ENCODE measurements around the gene RIC8B. TPM values are rescaled to one million over a fixed set of nuclear protein-coding genes. Genes with fewer than 3 reads are reported as not detected.

Gene RIC8B
- total RNA-seq, 6 experiments from 2014 or later, result 5.9 to 10.6 (median 6.5) TPM

GRCh38 chr12:106745181-106745745 lies 29.2 kb upstream of the RIC8B start:
- Histone ChIP-seq H3K27me3 (no peaks in the 10 kb centered on the region), H3K36me3 (no peaks in the 10 kb centered on the region), H3K9me3 (no peaks in the 10 kb centered on the region), H3K27ac (no peak overlapping the region), H3K4me1 (no peaks in the 10 kb centered on the region), H3K4me3 (no peak overlapping the region)
- 70% methylated on average over 4 of the region's 4 CpGs for WGBS (ENCODE audit: insufficient coverage, low coverage, low lambda C conversion rate, missing lambda C conversion rate)
- intact Hi-C loops (cut with DNase I), result no loop called here
- TF ChIP-seq POLR2A (IDR thresholded peaks at IDR 0.05), result no peak
- no peak for TF ChIP-seq CTCF (IDR thresholded peaks at IDR 0.05)
- DNase-seq, result no peak
- no peak for ATAC-seq

- Histone ChIP-seq H3K4me3 (no peak overlapping the region), H3K27me3 (no peaks in the 10 kb centered on the region), H3K27ac (no peak overlapping the region), H3K36me3 (no peaks in the 10 kb centered on the region), H3K4me1 (no peaks in the 10 kb centered on the region), H3K9me3 (no peaks in the 10 kb centered on the region)
- intact Hi-C loops (cut with DNase I), result no loop called here
- TF ChIP-seq POLR2A (IDR thresholded peaks at IDR 0.05) (no peak), CTCF (IDR thresholded peaks at IDR 0.05) (no peak)
- ATAC-seq (peak in 3 of 4 donors; percentile 11 to 30 (median 29)), DNase-seq (no peak)
- WGBS (ENCODE audit: insufficient coverage, low coverage, low lambda C conversion rate, missing lambda C conversion rate), result 87% methylated on average over 3 of the region's 3 CpGs
Observed at GRCh38 chr12:106747973-106748436, 26.5 kb upstream of the RIC8B start.

GRCh38 chr12:106750524-106750923 lies 24.0 kb upstream of the RIC8B start:
- no peak for TF ChIP-seq CTCF (IDR thresholded peaks at IDR 0.05)
- no peak for TF ChIP-seq POLR2A (IDR thresholded peaks at IDR 0.05)
- intact Hi-C loops (cut with DNase I), result no loop called here
- DNase-seq, result no peak
- Histone ChIP-seq H3K27ac (no peak overlapping the region), H3K4me1 (no peaks in the 10 kb centered on the region), H3K36me3 (no peaks in the 10 kb centered on the region), H3K4me3 (no peak overlapping the region), H3K27me3 (no peaks in the 10 kb centered on the region), H3K9me3 (no peaks in the 10 kb centered on the region)
- ATAC-seq, result no peak
- WGBS (ENCODE audit: insufficient coverage, low coverage, low lambda C conversion rate, missing lambda C conversion rate), result 69% methylated on average over 2 of the region's 3 CpGs

- H3K9me3 ChIP-seq, result no peaks in the 10 kb centered on the region
- ATAC-seq, result no peak
- WGBS (ENCODE audit: insufficient coverage, low coverage, low lambda C conversion rate, missing lambda C conversion rate), result 80% methylated on average over 4 of the region's 7 CpGs
- H3K27me3 ChIP-seq, result no peaks in the 10 kb centered on the region
- peaks cover 0 to 3% (median under 1%) of the 10 kb centered on the region in 4 donors for H3K4me1 ChIP-seq
- H3K4me3 ChIP-seq, result no peak overlapping the region
- TF ChIP-seq POLR2A (IDR thresholded peaks at IDR 0.05) (no peak), CTCF (IDR thresholded peaks at IDR 0.05) (no peak)
- no peaks in the 10 kb centered on the region for H3K36me3 ChIP-seq
- no peak for DNase-seq
- intact Hi-C loops (cut with DNase I), result no loop called here
- H3K27ac ChIP-seq, result no peak overlapping the region
Observed at GRCh38 chr12:106753526-106753925, 21.0 kb upstream of the RIC8B start.
